Mesendoderm (in vitro differentiated cells): Measurements from ENCODE around the gene PPIF.

Source experiments
- DNase-seq: peaks from one replicate; pipeline ENCODE4 v3.0.0; 2013
- H2AK5ac ChIP-seq: 2 replicates; pipeline ENCODE4 v1.6.1; 2013; ENCODE audit warnings: low read length, inconsistent platforms
- H2BK120ac ChIP-seq: 2 replicates; pipeline ENCODE4 v1.6.1; 2013; ENCODE audit warnings: low read depth, mild to moderate bottlenecking, low read length, moderate library complexity, mixed read lengths
- H2BK15ac ChIP-seq: replicated peaks from 2 replicates; pipeline ENCODE4 v1.6.1; 2013; ENCODE audit warnings: low read depth, mild to moderate bottlenecking, moderate library complexity
- H2BK5ac ChIP-seq: 2 replicates; pipeline ENCODE4 v1.6.1; 2013; ENCODE audit warnings: low read length, inconsistent platforms
- H3K18ac ChIP-seq: 2 replicates; pipeline ENCODE4 v1.6.1; 2013; ENCODE audit warnings: mild to moderate bottlenecking, low read length, mixed read lengths
- H3K23ac ChIP-seq: one replicate; pipeline ENCODE4 v1.6.1; 2013; ENCODE audit warnings: low read length
- H3K27ac ChIP-seq: 2 replicates; pipeline ENCODE4 v1.5.1; 2013; ENCODE audit warnings: low read depth, mild to moderate bottlenecking, inconsistent platforms, low read length, moderate library complexity
- H3K27me3 ChIP-seq: 2 replicates; pipeline ENCODE4 v1.6.1; 2013; ENCODE audit warnings: low read length, control low read depth, mild to moderate bottlenecking, inconsistent platforms; ENCODE audit not compliant: insufficient read depth, poor library complexity
- H3K36me3 ChIP-seq: 2 replicates; pipeline ENCODE4 v1.6.1; 2013; ENCODE audit warnings: low read length, inconsistent platforms; ENCODE audit not compliant: control insufficient read depth, insufficient read depth
- H3K4ac ChIP-seq: one replicate; pipeline ENCODE4 v1.6.1; 2013; ENCODE audit warnings: low read depth, mild to moderate bottlenecking, low read length, moderate library complexity
- H3K4me1 ChIP-seq: 2 replicates; pipeline ENCODE4 v1.6.1; 2013; ENCODE audit warnings: low read depth, low read length, inconsistent platforms; ENCODE audit not compliant: control insufficient read depth
- H3K4me2 ChIP-seq: 2 replicates; pipeline ENCODE4 v1.6.1; 2013; ENCODE audit warnings: low read length
- H3K4me3 ChIP-seq: 2 replicates; pipeline ENCODE4 v1.5.1; 2013; ENCODE audit warnings: mild to moderate bottlenecking, low read length
- H3K56ac ChIP-seq: one replicate; pipeline ENCODE4 v1.6.1; 2013; ENCODE audit warnings: low read length
- H3K79me1 ChIP-seq: 2 replicates; pipeline ENCODE4 v1.6.1; 2013; ENCODE audit warnings: low read length, inconsistent platforms
- H3K79me2 ChIP-seq: 2 replicates; pipeline ENCODE4 v1.6.1; 2013; ENCODE audit warnings: mild to moderate bottlenecking, low read length; ENCODE audit not compliant: control insufficient read depth, insufficient read depth
- H3K9ac ChIP-seq: 2 replicates; pipeline ENCODE4 v1.6.1; 2013; ENCODE audit warnings: low read length, inconsistent platforms
- H4K5ac ChIP-seq: one replicate; pipeline ENCODE4 v1.6.1; 2013; ENCODE audit warnings: low read length
- H4K8ac ChIP-seq: one replicate; pipeline ENCODE4 v1.6.1; 2013; ENCODE audit warnings: low read depth, mild to moderate bottlenecking, control low read depth, low read length, moderate library complexity
- WGBS: extraction: QIAGEN DNeasy Blood & Tissue Kit; methylation state at CpG from one replicate; pipeline ENCODE4 v1.1.7; 2013; ENCODE audit warnings: low lambda C conversion rate, missing lambda C conversion rate; ENCODE audit not compliant: insufficient coverage; ENCODE audit errors: extremely low coverage; 5-methylcytosine and 5-hydroxymethylcytosine counted together

Gene PPIF

GRCh38 chr10:79312601-79313187, 34.6 kb upstream of the PPIF start:
- H2AK5ac ChIP-seq, result no peak overlapping the region
- H3K4me3 ChIP-seq, result no peak overlapping the region
- H2BK15ac ChIP-seq, result no peak overlapping the region
- no peak overlapping the region for H3K9ac ChIP-seq
- H3K36me3 ChIP-seq, result peaks cover 8% of the 10 kb centered on the region
- no peak overlapping the region for H3K4ac ChIP-seq
- H3K4me2 ChIP-seq, result no peak overlapping the region
- H3K23ac ChIP-seq, result no peak overlapping the region
- H3K27me3 ChIP-seq, result no peaks in the 10 kb centered on the region
- H3K79me2 ChIP-seq, result no peaks in the 10 kb centered on the region
- H3K79me1 ChIP-seq, result no peaks in the 10 kb centered on the region
- H2BK120ac ChIP-seq, result no peak overlapping the region
- no CpG with 5 or more reads among the region's 22 CpGs for WGBS
- no peak overlapping the region for H3K56ac ChIP-seq
- no peak overlapping the region for H4K5ac ChIP-seq
- no peak for DNase-seq
- H4K8ac ChIP-seq, result no peak overlapping the region
- no peak overlapping the region for H2BK5ac ChIP-seq
- H3K18ac ChIP-seq, result no peak overlapping the region
- H3K4me1 ChIP-seq, result peaks cover 3% of the 10 kb centered on the region
- no peak overlapping the region for H3K27ac ChIP-seq

- H3K79me1 ChIP-seq, result no peaks in the 10 kb centered on the region
- H2BK5ac ChIP-seq, result no peak overlapping the region
- no peak overlapping the region for H4K5ac ChIP-seq
- H3K56ac ChIP-seq, result no peak overlapping the region
- H2AK5ac ChIP-seq, result no peak overlapping the region
- no peak overlapping the region for H3K4me3 ChIP-seq
- H3K23ac ChIP-seq, result no peak overlapping the region
- H2BK15ac ChIP-seq, result no peak overlapping the region
- WGBS, result no CpG with 5 or more reads among the region's 8 CpGs
- no peak overlapping the region for H3K4ac ChIP-seq
- no peak overlapping the region for H3K9ac ChIP-seq
- no peak overlapping the region for H2BK120ac ChIP-seq
- H3K27ac ChIP-seq, result no peak overlapping the region
- H3K18ac ChIP-seq, result no peak overlapping the region
- no peak overlapping the region for H3K4me2 ChIP-seq
- no peaks in the 10 kb centered on the region for H3K79me2 ChIP-seq
- no peak overlapping the region for H4K8ac ChIP-seq
- no peak for DNase-seq
- peaks cover 4% of the 10 kb centered on the region for H3K4me1 ChIP-seq
- peaks cover 5% of the 10 kb centered on the region for H3K36me3 ChIP-seq
- no peaks in the 10 kb centered on the region for H3K27me3 ChIP-seq
Measured at GRCh38 chr10:79313320-79313719, 33.9 kb upstream of the PPIF start.

DNA sequence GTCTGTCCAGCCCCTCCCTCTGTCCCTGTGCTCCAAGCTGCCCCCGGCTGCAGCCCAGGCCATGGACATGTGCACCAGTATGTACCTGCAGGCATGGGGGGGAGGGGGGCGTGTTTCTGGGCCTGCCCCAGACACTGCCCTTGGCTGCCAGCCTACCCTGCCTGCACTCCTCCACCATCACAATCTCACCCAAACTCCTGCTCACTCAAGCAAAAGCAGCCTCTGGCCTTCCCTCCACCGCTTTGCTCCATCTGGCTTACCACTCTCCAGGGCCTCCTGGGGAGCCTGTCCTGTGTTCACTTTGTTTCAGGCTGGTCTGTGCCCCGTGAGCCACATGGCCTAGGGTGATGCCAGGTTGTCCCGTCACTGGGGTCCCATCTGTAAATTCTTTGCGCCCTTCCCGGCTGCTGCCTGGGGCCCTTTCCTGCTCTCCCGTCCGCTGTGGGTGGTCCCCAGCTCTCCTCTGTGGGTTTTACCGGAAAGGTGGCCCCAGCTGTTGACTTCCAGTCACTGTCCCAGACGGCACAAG, 33.3 kb upstream of the PPIF start:
- H3K36me3 ChIP-seq, result peaks cover 3% of the 10 kb centered on the region
- peaks cover 4% of the 10 kb centered on the region for H3K4me1 ChIP-seq

GRCh38 chr10:79314761-79315601, 32.3 kb upstream of the PPIF start:
- no peak overlapping the region for H3K56ac ChIP-seq
- H2BK5ac ChIP-seq, result no peak overlapping the region
- no peak overlapping the region for H3K4me2 ChIP-seq
- no peak overlapping the region for H3K4me3 ChIP-seq
- no peak overlapping the region for H3K27ac ChIP-seq
- no peak for DNase-seq
- no CpG with 5 or more reads among the region's 25 CpGs for WGBS
- no peaks in the 10 kb centered on the region for H3K27me3 ChIP-seq
- no peak overlapping the region for H2BK15ac ChIP-seq
- H4K8ac ChIP-seq, result no peak overlapping the region
- H4K5ac ChIP-seq, result no peak overlapping the region
- H3K79me1 ChIP-seq, result no peaks in the 10 kb centered on the region
- H3K23ac ChIP-seq, result no peak overlapping the region
- H3K4me1 ChIP-seq, result peaks cover 4% of the 10 kb centered on the region
- H3K9ac ChIP-seq, result no peak overlapping the region
- no peaks in the 10 kb centered on the region for H3K79me2 ChIP-seq
- no peak overlapping the region for H2AK5ac ChIP-seq
- no peak overlapping the region for H2BK120ac ChIP-seq
- H3K4ac ChIP-seq, result no peak overlapping the region
- no peak overlapping the region for H3K18ac ChIP-seq
- no peaks in the 10 kb centered on the region for H3K36me3 ChIP-seq

More for the DNA sequence above, 33.3 kb upstream of the PPIF start:
- Histone ChIP-seq H3K18ac (no peak overlapping the region), H3K27me3 (no peaks in the 10 kb centered on the region), H3K27ac (no peak overlapping the region), H3K9ac (no peak overlapping the region), H3K23ac (no peak overlapping the region), H3K4ac (no peak overlapping the region), H3K79me2 (no peaks in the 10 kb centered on the region), H4K8ac (no peak overlapping the region), H3K4me3 (no peak overlapping the region), H3K79me1 (no peaks in the 10 kb centered on the region), H2AK5ac (no peak overlapping the region), H2BK15ac (no peak overlapping the region), H3K4me2 (no peak overlapping the region), H2BK120ac (no peak overlapping the region), H4K5ac (no peak overlapping the region), H2BK5ac (no peak overlapping the region), H3K56ac (no peak overlapping the region)
- no peak for DNase-seq
- no CpG with 5 or more reads among the region's 11 CpGs for WGBS

GRCh38 chr10:79315602-79315920, 31.7 kb upstream of the PPIF start:
- Histone ChIP-seq H3K4me2 (no peak overlapping the region), H3K4ac (no peak overlapping the region), H2BK5ac (no peak overlapping the region), H3K27me3 (no peaks in the 10 kb centered on the region), H2BK15ac (no peak overlapping the region), H3K4me3 (no peak overlapping the region), H2BK120ac (no peak overlapping the region), H4K8ac (no peak overlapping the region), H3K4me1 (peaks cover 4% of the 10 kb centered on the region), H3K27ac (no peak overlapping the region), H3K36me3 (no peaks in the 10 kb centered on the region), H3K79me2 (no peaks in the 10 kb centered on the region), H2AK5ac (no peak overlapping the region), H3K23ac (no peak overlapping the region), H4K5ac (no peak overlapping the region), H3K18ac (no peak overlapping the region), H3K79me1 (no peaks in the 10 kb centered on the region), H3K9ac (no peak overlapping the region), H3K56ac (no peak overlapping the region)
- DNase-seq, result no peak
- no CpG with 5 or more reads among the region's 11 CpGs for WGBS
